ENCODE results near the gene AOPEP.

GRCh38 chr9:95093586-95093985, 367.1 kb downstream of the AOPEP start:
- no peak for TF ChIP-seq CTCF (conservative IDR thresholded peaks at IDR 0.05 in 1 of 2, IDR thresholded peaks at IDR 0.05 in 1 of 2; ENCODE audit: low read depth in 1 of 2, low read length in 2 of 2)
- no peak for TF ChIP-seq EZH2 (IDR thresholded peaks at IDR 0.05; ENCODE audit: low read length, missing control alignments)
